HG03139 (cell line): ENCODE data around the gene FOXO3.
"Not testable (repeated sequence)": the region's sequence is repeated elsewhere in the genome, so short reads cannot be mapped to it uniquely, and the experiment has no call there.

Source experiments
- ATAC-seq: cut with Tn5 transposase; IDR thresholded peaks from one replicate; pipeline ENCODE4 v1.9.1; 2021; ENCODE audit not compliant: unreplicated experiment

FOXO3 gene

DNA sequence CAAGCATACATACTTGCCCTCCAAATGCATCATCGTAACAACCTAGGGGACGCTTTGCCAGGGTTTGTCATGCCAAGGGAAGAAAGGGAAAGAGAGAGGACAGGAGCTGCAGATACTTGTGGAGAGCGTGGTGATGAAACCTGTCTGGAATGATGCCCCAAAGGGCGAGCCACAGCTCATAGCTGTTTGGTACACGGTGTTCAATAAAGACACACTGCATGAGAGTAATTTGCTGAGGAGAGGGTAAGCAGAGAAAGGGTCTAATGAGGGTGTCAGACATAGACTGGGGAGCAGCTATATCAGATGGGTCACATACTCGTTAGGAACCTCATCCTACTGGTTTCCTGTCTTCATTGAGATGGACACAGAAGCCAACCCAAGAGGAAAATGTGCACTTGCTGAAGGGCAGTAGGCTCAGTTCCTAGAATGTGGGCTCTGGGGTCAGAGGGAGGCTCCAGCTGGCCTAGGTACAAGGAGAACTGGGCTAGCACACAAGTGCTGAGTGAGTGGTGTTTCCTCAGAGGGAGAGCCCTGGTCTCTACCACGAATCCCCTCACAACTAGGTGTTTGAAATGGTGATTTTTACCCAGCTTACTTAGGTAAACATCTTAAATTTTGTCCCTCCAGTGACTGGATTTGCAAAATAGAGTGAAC lies 5.2 kb upstream of the FOXO3 start:
- ATAC-seq, result no peak

DNA sequence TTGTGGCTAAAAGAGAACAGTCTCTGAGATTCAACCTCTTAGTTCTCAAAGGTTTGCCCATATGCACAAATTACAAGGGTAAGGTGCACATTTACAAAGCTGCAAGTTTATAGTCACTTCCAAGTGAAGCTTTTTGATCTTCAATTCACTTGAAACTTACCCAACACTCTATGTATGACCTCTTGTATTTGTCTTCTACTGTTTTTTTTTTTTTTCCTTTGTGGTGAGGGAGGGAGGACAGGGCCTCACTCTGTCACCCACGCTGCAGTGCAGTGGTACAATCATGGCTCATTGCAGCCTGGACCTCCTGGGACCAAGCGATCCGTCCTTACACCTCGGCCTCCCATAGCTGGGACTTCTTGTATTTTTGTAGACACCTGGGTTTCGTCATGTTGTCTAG lies 4.5 kb upstream of the FOXO3 start:
- no peak for ATAC-seq

DNA sequence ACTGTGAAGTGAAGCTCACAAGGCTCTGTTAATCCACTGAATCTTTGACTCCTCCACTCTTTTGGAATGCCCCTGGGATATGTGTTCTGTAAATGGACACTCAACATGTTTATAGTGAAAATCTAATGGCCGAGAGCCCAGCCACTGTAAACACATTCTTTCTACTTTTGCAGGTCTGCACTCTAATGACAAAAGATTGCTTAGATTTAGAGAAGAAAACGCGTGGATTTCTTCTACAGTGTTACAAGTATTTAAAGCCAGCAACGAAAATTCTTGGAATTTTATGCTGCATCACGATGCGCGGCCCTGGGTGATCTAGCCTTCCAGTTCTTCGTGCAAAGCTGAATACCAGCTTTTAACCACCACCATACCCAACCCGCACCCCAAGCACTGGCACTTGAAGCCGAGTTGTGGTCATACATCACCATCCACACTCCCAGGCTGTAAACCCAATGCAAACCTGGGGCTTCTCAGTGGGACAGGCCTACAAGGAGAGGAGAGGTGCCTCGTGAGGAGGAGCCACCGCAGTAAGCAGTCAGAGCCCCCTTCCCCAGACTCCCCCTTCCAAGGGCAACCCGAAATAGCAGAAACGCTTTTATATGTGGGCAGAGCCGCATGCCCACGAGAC lies 3.7 kb upstream of the FOXO3 start:
- ATAC-seq, result no peak

DNA sequence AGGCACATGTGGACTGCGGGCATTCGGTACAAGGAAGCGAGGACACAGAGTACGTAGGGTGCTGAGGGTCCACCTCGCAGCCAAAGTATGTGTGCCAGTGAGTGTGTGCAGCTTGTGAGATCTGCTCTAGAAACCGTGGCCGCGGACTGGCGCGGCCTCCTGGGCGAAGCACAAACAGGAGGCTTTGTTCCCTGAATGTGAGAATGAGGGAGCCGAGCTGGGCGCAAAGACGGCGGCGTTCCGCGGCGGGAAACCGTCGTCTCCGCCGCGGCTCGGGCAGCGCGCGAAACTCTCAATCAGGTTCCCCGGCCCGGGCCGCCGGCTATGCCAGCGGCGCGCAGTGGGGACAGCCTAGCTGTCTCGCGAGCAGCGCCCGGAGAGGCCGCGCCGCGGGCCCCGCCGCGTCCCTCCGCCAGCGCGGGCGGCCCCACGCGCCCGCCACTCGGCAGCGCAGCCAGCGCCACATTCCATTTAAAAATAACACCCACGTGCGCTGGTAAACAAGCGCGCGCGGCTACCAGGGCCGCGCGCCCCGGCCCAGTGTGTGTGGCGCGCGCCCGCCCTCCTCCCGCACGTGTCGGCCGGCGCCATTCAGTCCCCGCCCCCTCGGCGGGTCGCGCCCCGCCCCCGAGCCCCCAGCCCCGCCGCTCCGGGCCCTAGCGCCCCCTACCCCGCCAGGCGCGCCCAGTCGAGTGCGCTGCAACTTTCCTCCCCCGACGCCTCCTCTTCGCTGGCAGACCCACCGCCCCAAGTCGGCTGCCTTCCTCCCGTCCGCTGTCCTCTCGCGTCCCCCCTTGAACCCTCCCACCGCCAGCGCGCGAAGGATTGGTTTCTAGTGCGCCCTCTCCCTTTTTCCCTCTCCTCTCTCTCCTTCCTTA lies 3.0 kb upstream of the FOXO3 start:
- no peak for ATAC-seq

DNA sequence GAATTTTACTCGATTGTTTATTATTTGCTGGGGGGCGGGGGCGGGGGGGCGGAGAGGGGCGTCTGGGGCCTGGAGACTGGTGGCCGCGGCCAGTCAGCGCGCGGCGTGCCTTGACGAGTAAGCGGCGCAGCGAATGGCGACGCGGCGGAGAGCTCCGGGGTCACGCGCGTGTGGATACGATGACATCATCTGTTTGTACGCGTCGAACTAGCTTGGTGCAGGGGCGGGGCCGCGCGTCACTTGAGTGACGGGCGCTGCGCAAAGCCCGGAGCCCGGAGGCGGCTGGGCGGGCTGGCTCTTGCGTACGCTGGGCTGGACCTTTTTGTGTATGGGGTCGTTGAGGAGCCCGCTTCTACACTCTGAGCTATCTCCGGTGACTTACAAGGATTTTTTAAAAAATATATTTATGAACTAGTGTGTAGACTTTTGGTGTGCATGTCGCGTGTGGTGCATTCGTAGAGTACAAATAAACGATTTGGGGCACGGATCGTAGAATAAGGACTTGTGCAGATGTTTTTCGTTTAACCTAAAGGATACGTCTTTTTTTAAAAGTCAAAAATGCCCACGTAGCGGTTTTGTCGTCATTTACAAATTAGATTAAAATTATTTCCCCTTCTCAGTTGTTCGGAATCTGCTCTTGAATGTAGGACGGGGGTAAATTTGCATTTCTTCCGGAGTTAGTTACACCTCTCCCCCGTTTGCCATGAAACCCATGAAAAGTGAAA lies 2.2 kb upstream of the FOXO3 start:
- ATAC-seq, result peak; percentile 51

DNA sequence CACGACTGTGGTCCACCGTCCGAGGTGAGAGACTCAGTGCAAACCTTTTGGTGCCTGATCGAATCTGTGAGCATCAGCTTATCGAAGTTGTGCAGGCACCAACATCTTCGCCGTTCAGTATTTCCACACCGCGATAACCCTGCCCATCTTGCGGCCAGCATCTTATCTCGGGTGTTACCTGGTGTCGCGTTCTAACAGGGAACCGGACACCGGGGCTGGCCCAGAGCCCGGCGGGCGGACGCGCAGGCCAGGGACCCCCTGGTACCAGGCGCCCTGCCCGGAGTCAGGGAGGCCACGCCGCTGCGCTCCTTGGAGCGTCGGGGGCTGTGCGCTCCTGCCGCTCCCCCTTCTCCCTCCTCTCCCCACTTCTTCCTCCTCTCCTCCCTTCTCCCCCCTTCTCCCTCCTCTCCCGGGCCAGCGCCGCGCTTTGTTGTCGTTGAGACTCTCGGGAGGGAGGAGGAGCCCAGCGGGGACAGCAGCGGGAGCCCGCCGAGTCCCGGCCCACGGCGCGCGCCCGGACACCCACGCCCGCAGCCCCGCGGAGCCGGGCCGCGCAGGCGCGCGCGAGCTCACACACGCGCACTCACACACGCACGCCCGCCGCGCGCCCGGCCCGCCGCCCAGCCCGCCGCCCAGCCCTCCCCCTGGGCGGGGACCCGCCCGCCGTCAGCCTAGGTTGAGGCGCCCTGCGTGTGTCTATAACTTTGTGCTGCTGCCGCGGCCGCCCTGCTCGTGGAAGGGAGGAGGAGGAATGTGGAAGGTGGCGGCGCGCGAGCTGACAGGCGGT lies 1.4 kb upstream of the FOXO3 start:
- ATAC-seq, result no peak

DNA sequence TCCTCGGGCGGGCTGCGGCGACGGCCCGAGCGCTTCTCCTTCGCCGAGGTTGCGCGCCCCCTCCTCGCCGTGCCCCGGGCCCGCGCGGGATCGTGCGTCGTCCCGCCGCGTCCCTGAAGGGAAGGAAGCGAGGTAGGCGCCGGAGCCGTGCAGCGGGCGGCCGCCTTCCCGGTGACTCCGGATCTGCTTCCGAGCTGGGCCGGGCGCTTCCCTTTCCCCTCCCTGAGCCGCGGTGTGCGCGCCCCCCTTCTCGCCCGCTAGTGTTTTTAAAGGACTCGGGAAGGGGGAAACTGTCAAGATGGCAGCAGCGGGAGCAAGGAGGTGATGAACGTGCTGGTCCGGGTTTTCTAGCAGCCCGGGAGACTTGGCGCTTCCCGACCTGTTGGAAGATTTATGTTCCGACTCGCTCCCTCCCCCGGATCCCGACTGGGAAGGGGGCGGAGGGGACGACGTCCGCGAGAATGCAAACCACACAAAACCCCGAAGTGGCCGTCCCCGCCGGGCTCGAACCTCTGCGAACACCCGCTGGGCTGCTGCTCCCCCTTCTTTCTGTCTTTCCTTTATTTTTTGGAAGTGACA lies 744 bp upstream of the FOXO3 start:
- no peak for ATAC-seq

DNA sequence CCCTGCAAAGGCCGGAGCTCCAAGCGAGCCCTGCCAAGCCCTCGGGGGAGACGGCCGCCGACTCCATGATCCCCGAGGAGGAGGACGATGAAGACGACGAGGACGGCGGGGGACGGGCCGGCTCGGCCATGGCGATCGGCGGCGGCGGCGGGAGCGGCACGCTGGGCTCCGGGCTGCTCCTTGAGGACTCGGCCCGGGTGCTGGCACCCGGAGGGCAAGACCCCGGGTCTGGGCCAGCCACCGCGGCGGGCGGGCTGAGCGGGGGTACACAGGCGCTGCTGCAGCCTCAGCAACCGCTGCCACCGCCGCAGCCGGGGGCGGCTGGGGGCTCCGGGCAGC lies 561 bp downstream of the FOXO3 start:
- ATAC-seq, result not testable (repeated sequence)

DNA sequence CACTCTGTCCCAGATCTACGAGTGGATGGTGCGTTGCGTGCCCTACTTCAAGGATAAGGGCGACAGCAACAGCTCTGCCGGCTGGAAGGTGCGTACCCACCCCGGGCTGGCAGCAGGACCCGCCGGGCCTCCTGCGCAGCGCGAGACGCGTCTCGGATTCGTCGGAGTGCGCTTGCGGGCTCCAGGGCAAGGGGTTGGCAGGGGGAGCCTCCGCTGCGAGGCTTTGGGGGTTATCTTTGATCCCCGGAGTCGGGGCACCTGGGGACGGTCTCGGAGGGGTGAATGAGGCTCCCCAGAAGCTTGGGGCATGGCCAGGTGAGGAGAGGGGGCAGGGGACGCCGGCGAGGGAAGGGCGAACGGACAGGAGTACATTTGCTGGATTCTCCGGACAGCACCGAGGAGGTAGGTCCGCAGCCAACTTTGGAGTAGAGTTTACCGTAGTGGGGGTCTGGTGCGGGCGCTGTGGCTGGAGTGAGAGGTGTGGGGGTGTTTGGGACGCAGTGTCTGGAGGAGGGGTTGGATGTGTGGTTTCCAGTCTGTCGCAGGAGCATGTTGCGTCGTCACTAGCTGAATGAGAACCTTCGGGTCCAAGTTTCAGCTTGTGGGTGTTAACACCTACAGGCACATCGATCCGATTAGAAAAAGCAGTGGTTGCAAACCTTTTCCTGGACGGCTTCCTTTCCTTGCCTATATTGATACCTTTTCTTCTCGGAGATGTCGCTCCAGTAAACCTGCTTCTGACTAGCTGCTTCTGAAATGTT lies 1.2 kb downstream of the FOXO3 start:
- no peak for ATAC-seq

DNA sequence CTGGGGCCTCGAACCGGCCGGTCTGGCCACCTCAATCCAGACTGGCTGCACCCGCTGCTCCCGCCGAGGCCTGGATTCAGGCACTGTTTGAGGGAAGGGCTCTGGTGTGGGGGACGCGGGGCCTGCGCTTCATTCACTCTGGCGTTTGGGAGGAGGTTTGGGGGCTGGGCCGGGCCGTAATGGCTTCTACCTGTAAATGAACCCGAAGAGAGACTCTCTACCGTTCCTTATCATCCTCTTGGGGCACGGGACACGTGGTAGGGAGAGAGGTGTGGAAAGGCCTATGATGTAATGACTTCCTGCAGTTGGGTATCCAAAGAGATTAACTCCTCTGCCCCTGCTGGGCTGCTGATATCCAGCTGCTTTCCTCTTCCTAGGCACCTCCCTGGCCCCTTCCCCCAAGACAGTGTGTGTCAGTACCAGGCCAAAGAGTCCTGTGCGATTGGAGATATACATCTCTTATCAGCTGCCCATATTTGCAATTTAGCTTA lies 1.8 kb downstream of the FOXO3 start:
- ATAC-seq, result no peak

DNA sequence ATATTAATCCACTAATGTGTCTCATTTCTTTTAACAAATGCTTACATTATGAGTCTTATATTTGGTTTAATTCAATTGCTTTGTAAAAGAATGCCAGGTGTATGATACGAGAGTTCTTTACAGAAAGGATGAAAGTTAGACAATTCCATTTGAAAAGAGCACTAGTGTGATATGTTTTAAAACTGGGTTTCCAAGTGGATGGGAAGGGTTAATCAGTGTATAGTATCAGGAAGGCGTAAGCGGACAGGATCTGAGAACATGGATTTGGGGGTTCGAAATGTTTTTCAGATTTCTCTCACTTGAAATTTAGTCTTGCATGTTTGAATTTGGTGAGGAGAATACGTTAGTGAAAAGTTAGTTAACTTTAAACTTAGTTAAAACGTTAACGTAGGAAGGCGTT lies 2.6 kb downstream of the FOXO3 start:
- ATAC-seq, result no peak

DNA sequence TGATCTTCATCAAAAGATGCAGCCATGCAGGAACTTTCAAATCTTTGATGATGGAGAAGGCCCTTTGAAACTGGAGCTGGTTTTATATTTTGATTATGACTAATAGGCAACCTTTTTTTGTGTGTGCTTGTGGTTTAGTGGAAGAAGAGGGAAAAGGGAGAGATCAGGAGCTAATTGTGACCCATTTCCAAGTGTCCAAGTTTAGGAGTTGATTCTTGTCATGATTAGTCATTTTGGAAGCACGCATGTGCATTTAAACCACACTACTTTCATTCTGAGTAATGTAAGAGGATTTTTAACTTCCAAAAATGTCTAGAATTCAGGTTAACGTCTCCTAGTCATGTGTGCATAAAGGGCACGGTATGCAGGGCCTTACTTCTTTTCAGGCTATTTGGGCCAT lies 3.5 kb downstream of the FOXO3 start:
- ATAC-seq, result no peak

DNA sequence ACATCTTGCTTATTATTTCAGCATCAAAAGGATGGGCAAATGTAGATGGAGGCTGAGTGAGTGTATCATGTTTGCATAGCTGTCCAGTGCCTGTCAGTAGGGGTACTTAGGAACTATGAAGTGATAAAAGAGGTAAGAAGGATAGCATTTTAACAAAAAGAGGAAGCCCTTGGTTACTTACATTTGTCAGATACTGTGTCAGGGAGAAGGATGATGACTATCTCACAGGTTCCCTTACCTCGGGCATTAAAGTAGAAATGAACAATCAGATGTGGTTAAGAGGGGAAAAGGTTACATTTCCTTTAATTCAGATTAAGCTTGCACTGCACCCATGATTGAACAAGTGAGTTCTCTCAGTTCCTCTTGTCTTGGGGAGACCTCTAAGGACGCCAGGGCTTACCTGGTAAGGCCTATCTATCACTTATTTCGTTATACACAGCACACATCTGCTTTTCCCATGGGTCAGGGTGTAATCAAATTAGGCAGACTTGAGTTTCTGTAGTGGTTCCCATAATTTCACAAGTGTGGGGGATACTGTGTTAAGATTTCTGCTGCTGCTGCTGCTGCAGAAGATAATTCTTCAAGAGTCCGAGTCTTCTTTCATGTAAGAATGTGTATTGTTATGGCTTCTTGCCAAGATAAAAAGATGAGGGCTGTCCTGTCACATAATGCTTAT lies 4.5 kb downstream of the FOXO3 start:
- peak; percentile 76 for ATAC-seq

DNA sequence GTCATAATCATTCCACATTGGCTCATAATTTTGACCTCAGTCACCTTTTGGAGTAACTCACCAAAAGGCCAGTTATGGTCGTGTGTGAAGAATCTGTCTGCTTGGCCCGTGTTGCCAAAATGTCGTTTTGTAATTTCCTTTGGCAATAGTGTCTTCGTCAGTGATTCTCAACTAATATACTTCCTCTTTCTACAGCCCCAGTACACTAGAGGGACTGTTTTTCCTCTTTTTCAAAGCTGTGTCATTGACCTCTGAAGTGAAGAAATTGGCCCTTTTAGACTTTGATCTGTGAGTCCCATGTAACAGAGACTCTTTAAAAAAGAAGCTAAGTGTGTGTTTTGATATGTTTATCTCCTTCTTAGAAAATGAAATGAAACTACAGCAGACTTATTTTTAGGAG lies 5.2 kb downstream of the FOXO3 start:
- no peak for ATAC-seq

DNA sequence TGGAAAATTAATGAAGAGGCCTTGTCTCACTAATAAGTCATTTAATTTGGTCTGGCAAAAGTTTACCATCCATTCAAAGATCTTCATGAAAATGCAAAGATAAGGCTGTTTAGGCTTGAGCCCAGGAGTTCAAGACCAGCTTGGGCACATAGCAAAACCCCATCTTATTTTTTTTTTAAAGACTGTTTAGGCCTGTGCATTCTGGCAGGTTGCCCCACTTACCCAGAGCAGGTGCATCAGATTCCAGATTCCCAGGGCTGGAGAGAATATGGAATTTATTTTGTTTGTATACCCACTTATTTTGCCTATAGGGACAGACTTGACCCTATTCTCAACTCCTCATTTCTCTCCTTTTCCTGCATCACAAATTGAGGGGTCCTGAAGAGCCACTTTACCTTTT lies 5.7 kb downstream of the FOXO3 start:
- ATAC-seq, result no peak

DNA sequence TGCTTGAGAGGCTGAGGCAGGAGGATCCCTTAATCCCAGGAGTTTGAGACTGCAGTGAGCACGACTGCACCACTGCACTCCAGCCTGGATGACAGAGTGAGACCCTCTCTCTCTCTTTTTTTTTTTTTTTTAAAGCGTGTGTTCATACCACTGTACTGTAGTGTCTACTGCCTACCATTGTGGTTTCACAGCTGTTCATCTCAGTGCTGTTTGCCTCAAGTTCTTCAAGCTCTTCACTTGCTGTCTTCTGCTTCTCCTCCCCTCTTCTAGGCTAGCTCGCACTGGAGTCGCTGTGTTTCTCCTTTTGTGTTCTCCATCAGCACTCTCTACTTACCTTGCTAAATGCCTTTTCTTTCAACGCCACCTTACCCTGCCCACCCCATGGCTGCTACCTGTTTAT lies 7.4 kb downstream of the FOXO3 start:
- ATAC-seq, result no peak

DNA sequence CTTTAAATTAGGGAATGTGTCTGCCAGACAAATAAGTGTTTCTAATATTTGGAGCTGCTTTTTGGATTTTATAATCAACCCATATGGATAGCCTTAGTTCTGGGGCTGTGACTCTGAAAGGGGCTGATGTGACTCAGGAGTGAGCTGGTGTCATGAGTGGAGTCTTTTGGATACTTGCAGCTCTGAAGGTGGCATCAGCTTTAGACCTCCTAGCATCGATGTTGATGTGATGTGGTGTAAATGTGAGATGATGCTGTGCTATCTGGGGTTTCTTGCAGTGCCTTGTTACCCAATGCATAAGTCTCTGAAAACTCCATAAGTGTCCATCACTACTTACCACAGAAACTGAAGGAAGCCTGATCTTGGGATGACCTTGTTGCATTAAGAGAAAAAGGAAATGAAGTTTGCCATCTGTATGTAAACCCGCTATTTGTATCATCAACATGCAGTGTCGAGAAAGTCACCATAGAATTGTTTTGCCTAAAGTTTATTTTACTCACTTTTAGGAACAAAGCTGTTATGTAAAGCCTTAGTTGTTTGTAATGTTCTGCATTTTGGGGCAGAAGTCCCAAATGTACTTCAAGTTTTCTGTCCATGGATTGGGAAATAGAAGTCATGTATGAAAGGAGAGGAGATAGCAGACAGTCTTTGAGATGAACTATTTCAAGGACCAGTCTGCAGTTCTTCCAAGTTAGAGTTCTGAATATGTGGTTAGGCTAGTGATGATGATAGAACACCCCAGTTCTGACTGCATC lies 8.0 kb downstream of the FOXO3 start:
- ATAC-seq, result no peak

DNA sequence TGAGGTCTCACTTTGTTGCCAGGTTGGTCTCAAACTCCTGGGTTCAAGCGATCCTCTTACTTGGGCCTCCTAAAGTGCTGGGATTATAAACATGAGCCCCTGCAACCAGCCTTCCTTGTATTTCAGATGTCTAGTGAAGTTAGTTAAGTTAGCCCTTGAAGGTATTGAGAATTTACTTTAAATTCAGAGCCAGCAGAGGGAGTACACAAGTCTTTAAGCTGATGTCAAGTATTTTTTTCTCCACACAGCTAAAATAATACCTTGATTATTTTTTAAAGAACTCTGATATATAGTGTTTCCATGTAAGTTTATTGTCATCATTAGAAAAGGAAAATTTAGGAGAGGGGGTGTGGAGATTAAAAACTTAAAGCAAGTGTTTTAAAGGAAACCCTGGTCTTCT lies 9.8 kb downstream of the FOXO3 start:
- no peak for ATAC-seq
